Caco-2 (cell line): ENCODE results near the gene MEGF11. TPM values are rescaled to one million over a fixed set of nuclear protein-coding genes. Genes with fewer than 3 reads are reported as not detected.

Experiments
- BruUV-seq: library from RNA; stranded (reverse); fragments of 400-500 nt; replicated peaks from 2 replicates; lab custom pipeline; 2021; lab: Mats Ljungman, UMichigan
- CTCF ChIA-PET: fragments of 300-600 bp; sonication (Branson Sonifier 250); formaldehyde crosslinking; loops from one replicate; lab custom pipeline; 2022; ENCODE audit warnings: antibody characterized with exemption; lab: Charles Lee
- POLR2A ChIA-PET: fragments of 300-600 bp; sonication (Branson Sonifier 250); formaldehyde crosslinking; loops from one replicate; lab custom pipeline; 2022; ENCODE audit warnings: antibody characterized with exemption; lab: Charles Lee
- DNase-seq, 2 experiments: peaks; one replicate each; pipeline versions ENCODE4 v3.0.0 to v3.0.0-alpha.2; 2020 to 2022
- H3K27me3 ChIP-seq: replicated peaks from 2 replicates; pipeline ENCODE4 v1.6.0; 2011; ENCODE audit warnings: low read length; ENCODE audit not compliant: control insufficient read depth, insufficient read depth
- H3K36me3 ChIP-seq: 2 replicates; pipeline ENCODE4 v1.5.1; 2011; ENCODE audit warnings: low read length; ENCODE audit not compliant: control insufficient read depth, insufficient read depth
- H3K4me1 ChIP-seq: fragments of 250-450 bp; sonication (Bioruptor Pico); 2 replicates; pipeline ENCODE4 v1.5.1; 2020; ENCODE audit warnings: mild to moderate bottlenecking
- H3K4me3 ChIP-seq: 2 replicates; pipeline ENCODE4 v1.5.1; 2011; ENCODE audit warnings: low read depth, mild to moderate bottlenecking, control low read depth, low read length
- H3K9me3 ChIP-seq: fragments of 250-450 bp; sonication (Bioruptor Pico); 2 replicates; pipeline ENCODE4 v1.5.1; 2020; ENCODE audit warnings: mild to moderate bottlenecking, moderate library complexity
- H3K27ac Mint-ChIP-seq: one replicate; pipeline ENCODE4 v1.8.0; 2022; ENCODE audit warnings: mixed read lengths; ENCODE audit not compliant: unreplicated experiment
- H3K27me3 Mint-ChIP-seq: one replicate; pipeline ENCODE4 v1.8.0; 2022; ENCODE audit warnings: mixed read lengths; ENCODE audit not compliant: insufficient read depth, unreplicated experiment
- H3K36me3 Mint-ChIP-seq: one replicate; pipeline ENCODE4 v1.8.0; 2022; ENCODE audit warnings: mild to moderate bottlenecking, mixed read lengths; ENCODE audit not compliant: insufficient read depth, unreplicated experiment
- H3K4me1 Mint-ChIP-seq: one replicate; pipeline ENCODE4 v1.8.0; 2022; ENCODE audit warnings: low read depth, mixed read lengths; ENCODE audit not compliant: unreplicated experiment
- H3K4me3 Mint-ChIP-seq: one replicate; pipeline ENCODE4 v1.8.0; 2022; ENCODE audit warnings: mild to moderate bottlenecking, moderate library complexity, mixed read lengths; ENCODE audit not compliant: unreplicated experiment
- H3K9me3 Mint-ChIP-seq: one replicate; pipeline ENCODE4 v1.8.0; 2022; ENCODE audit warnings: mixed read lengths; ENCODE audit not compliant: unreplicated experiment
- CTCF ChIP-seq, 2 experiments: fragments of 200-600 bp in 1 of 2; IDR thresholded peaks; 1 replicate in 1 of 2; 2 replicates in 1 of 2; pipeline versions ENCODE4 v1.5.1 to v1.8.0; 2011 to 2022; ENCODE audit warnings: antibody characterized with exemption in 1 of 2, control low read depth in 1 of 2, inconsistent platforms in 1 of 2, low read depth in 1 of 2, low read length in 1 of 2, mild to moderate bottlenecking in 1 of 2, moderate library complexity in 1 of 2; ENCODE audit not compliant: insufficient read depth in 1 of 2, severe bottlenecking in 1 of 2, unreplicated experiment in 1 of 2
- intact Hi-C: fragments of 100-400 bp; cut with micrococcal nuclease; formaldehyde crosslinking; loops from one replicate; pipeline ENCODE4 v1.10.0; 2022; ENCODE audit not compliant: unreplicated experiment
- total RNA-seq: library from RNA; stranded (reverse); gene quantifications from 2 replicates; pipeline ENCODE4 v1.2.3, GENCODE V29; 2022

The MEGF11 gene
- total RNA-seq, 1 experiment from 2014 or later, result 0.66 TPM

- no peak overlapping the region for H3K4me3 ChIP-seq
- H3K4me1 Mint-ChIP-seq, result peaks cover 6% of the 10 kb centered on the region
- H3K9me3 Mint-ChIP-seq, result peaks cover 10% of the 10 kb centered on the region
- intact Hi-C loops, result no loop called here
- peaks cover 6% of the 10 kb centered on the region for H3K36me3 Mint-ChIP-seq
- H3K27ac Mint-ChIP-seq, result no peak overlapping the region
- no peaks in the 10 kb centered on the region for H3K4me1 ChIP-seq
- no TSS peak for BruUV-seq
- TF ChIP-seq CTCF (IDR thresholded peaks at IDR 0.05; ENCODE audit: insufficient read depth in 1 of 2, low read depth in 1 of 2, low read length in 1 of 2, severe bottlenecking in 1 of 2, unreplicated experiment in 1 of 2), result no peak
- H3K4me3 Mint-ChIP-seq, result no peak overlapping the region
- no peaks in the 10 kb centered on the region; the same call in none of the 2 replicates for H3K27me3 ChIP-seq
- CTCF ChIA-PET, result no interaction called here
- DNase-seq, result no peak
- H3K9me3 ChIP-seq, result no peaks in the 10 kb centered on the region
- POLR2A ChIA-PET, result no interaction called here
- H3K36me3 ChIP-seq, result no peaks in the 10 kb centered on the region
- peaks cover 9% of the 10 kb centered on the region for H3K27me3 Mint-ChIP-seq
These were observed 285.0 kb downstream of the MEGF11 start for GRCh38 chr15:65968511-65968910.

GRCh38 chr15:65964792-65965433 is 288.6 kb downstream of the MEGF11 start:
- Mint-ChIP-seq H3K4me1 (no peaks in the 10 kb centered on the region), H3K27me3 (peaks cover 8% of the 10 kb centered on the region), H3K9me3 (no peaks in the 10 kb centered on the region), H3K27ac (no peak overlapping the region), H3K36me3 (no peaks in the 10 kb centered on the region), H3K4me3 (no peak overlapping the region)
- Histone ChIP-seq H3K36me3 (no peaks in the 10 kb centered on the region), H3K4me3 (no peak overlapping the region), H3K9me3 (no peaks in the 10 kb centered on the region), H3K4me1 (no peaks in the 10 kb centered on the region), H3K27me3 (no peaks in the 10 kb centered on the region; the same call in none of the 2 replicates)
- ChIA-PET CTCF (no interaction called here), POLR2A (no interaction called here)
- no peak for DNase-seq
- TF ChIP-seq CTCF (IDR thresholded peaks at IDR 0.05; ENCODE audit: insufficient read depth in 1 of 2, low read depth in 1 of 2, low read length in 1 of 2, severe bottlenecking in 1 of 2, unreplicated experiment in 1 of 2), result no peak
- intact Hi-C loops, result no loop called here
- no TSS peak for BruUV-seq

- Histone ChIP-seq H3K9me3 (no peaks in the 10 kb centered on the region), H3K36me3 (no peaks in the 10 kb centered on the region), H3K4me3 (no peak overlapping the region), H3K4me1 (no peaks in the 10 kb centered on the region), H3K27me3 (no peaks in the 10 kb centered on the region; the same call in none of the 2 replicates)
- CTCF ChIA-PET, result no interaction called here
- intact Hi-C loops, result no loop called here
- no peak overlapping the region for H3K4me3 Mint-ChIP-seq
- POLR2A ChIA-PET, result no interaction called here
- TF ChIP-seq CTCF (IDR thresholded peaks at IDR 0.05; ENCODE audit: insufficient read depth in 1 of 2, low read depth in 1 of 2, low read length in 1 of 2, severe bottlenecking in 1 of 2, unreplicated experiment in 1 of 2), result no peak
- peaks cover 8% of the 10 kb centered on the region for H3K27me3 Mint-ChIP-seq
- H3K9me3 Mint-ChIP-seq, result no peaks in the 10 kb centered on the region
- no peaks in the 10 kb centered on the region for H3K4me1 Mint-ChIP-seq
- BruUV-seq, result no TSS peak
- H3K27ac Mint-ChIP-seq, result no peak overlapping the region
- no peaks in the 10 kb centered on the region for H3K36me3 Mint-ChIP-seq
- no peak for DNase-seq
These were observed 289.6 kb downstream of the MEGF11 start for GRCh38 chr15:65963911-65964482.
